Left ventricle myocardium inferior (tissue), 1 donor: ENCODE measurements around the gene GPR87. TPM values are rescaled to one million over a fixed set of nuclear protein-coding genes. Genes with fewer than 3 reads are reported as not detected.

Source experiments
- DNase-seq: peaks from one replicate; pipeline ENCODE4 v3.0.0-alpha.2; 2020
- H3K27ac ChIP-seq: fragments of 200-600 bp; replicated peaks from 2 replicates; pipeline ENCODE4 v1.8.0; 2021
- H3K27me3 ChIP-seq: fragments of 200-600 bp; 2 replicates; pipeline ENCODE4 v1.8.0; 2021; ENCODE audit warnings: low read depth
- H3K36me3 ChIP-seq: fragments of 200-600 bp; 2 replicates; pipeline ENCODE4 v1.8.0; 2021
- H3K4me1 ChIP-seq: fragments of 200-600 bp; 2 replicates; pipeline ENCODE4 v1.8.0; 2021
- H3K4me3 ChIP-seq: fragments of 200-600 bp; 2 replicates; pipeline ENCODE4 v1.8.0; 2021; ENCODE audit warnings: mild to moderate bottlenecking, moderate library complexity
- H3K9me3 ChIP-seq: fragments of 200-600 bp; replicated peaks from 2 replicates; pipeline ENCODE4 v1.8.0; 2021
- CTCF ChIP-seq: fragments of 200-600 bp; IDR thresholded peaks from 2 replicates; pipeline ENCODE4 v1.8.0; 2021; ENCODE audit warnings: antibody characterized with exemption, mild to moderate bottlenecking, borderline replicate concordance
- intact Hi-C: fragments of 100-400 bp; cut with micrococcal nuclease; formaldehyde crosslinking; loops from one replicate; pipeline ENCODE4 v1.11.0; 2022
- total RNA-seq: library from RNA; stranded (reverse); fragmentation: NEBNext Ultra II Directional; extraction: Animal tissue kit (Norgen Biotek cat#: 25700); gene quantifications from one replicate; pipeline ENCODE4 v1.2.1, GENCODE V29; 2021
- donor health status: DM: no; HTN: yes; CAD: no; lungs with severe emphysema.

The GPR87 gene
- total RNA-seq, 1 donor from 2014 or later: not detected

GRCh38 chr3:151303751-151304150 is 12.9 kb downstream of the GPR87 start:
- Histone ChIP-seq H3K36me3 (no peaks in the 10 kb centered on the region), H3K4me1 (no peaks in the 10 kb centered on the region), H3K27ac (no peak overlapping the region), H3K4me3 (no peak overlapping the region), H3K27me3 (peaks cover 18% of the 10 kb centered on the region), H3K9me3 (no peaks in the 10 kb centered on the region)
- no peak for TF ChIP-seq CTCF
- DNase-seq: no peak
- intact Hi-C loops: no loop called here

- no peaks in the 10 kb centered on the region for H3K9me3 ChIP-seq
- H3K36me3 ChIP-seq: no peaks in the 10 kb centered on the region
- H3K27ac ChIP-seq: no peak overlapping the region
- no peak for TF ChIP-seq CTCF
- H3K4me3 ChIP-seq: no peak overlapping the region
- H3K27me3 ChIP-seq: peaks cover 28% of the 10 kb centered on the region
- DNase-seq: no peak
- intact Hi-C loops: no loop called here
- no peaks in the 10 kb centered on the region for H3K4me1 ChIP-seq
Measured at GRCh38 chr3:151301787-151302186, 14.8 kb downstream of the GPR87 start.

- H3K27me3 ChIP-seq: peaks cover 28% of the 10 kb centered on the region
- no peak for DNase-seq
- H3K27ac ChIP-seq: no peak overlapping the region
- H3K36me3 ChIP-seq: no peaks in the 10 kb centered on the region
- no peaks in the 10 kb centered on the region for H3K4me1 ChIP-seq
- intact Hi-C loops: no loop called here
- no peaks in the 10 kb centered on the region for H3K9me3 ChIP-seq
- no peak for TF ChIP-seq CTCF
- no peak overlapping the region for H3K4me3 ChIP-seq
Measured at GRCh38 chr3:151300539-151300938, 16.1 kb downstream of the GPR87 start.

GRCh38 chr3:151299006-151299405 is 17.6 kb downstream of the GPR87 start:
- DNase-seq: no peak
- Histone ChIP-seq H3K27me3 (peaks cover 28% of the 10 kb centered on the region), H3K27ac (no peak overlapping the region), H3K9me3 (no peaks in the 10 kb centered on the region), H3K36me3 (no peaks in the 10 kb centered on the region), H3K4me1 (no peaks in the 10 kb centered on the region), H3K4me3 (no peak overlapping the region)
- intact Hi-C loops: no loop called here
- TF ChIP-seq CTCF: no peak

- intact Hi-C loops: no loop called here
- Histone ChIP-seq H3K36me3 (no peaks in the 10 kb centered on the region), H3K4me3 (no peak overlapping the region), H3K4me1 (no peaks in the 10 kb centered on the region), H3K27ac (no peak overlapping the region), H3K27me3 (peaks cover 31% of the 10 kb centered on the region), H3K9me3 (no peaks in the 10 kb centered on the region)
- no peak for DNase-seq
- no peak for TF ChIP-seq CTCF
Measured at GRCh38 chr3:151297429-151297828, 19.2 kb downstream of the GPR87 start.

GRCh38 chr3:151296226-151296625 is 20.4 kb downstream of the GPR87 start:
- Histone ChIP-seq H3K9me3 (no peaks in the 10 kb centered on the region), H3K27me3 (peaks cover 32% of the 10 kb centered on the region), H3K4me1 (no peaks in the 10 kb centered on the region), H3K4me3 (no peak overlapping the region), H3K27ac (no peak overlapping the region), H3K36me3 (no peaks in the 10 kb centered on the region)
- no peak for TF ChIP-seq CTCF
- intact Hi-C loops: no loop called here
- DNase-seq: no peak
